Right ventricle myocardium inferior (tissue), 1 donor: Measurements from ENCODE around the gene ADAMTS6. TPM values are rescaled to one million over a fixed set of nuclear protein-coding genes. Genes with fewer than 3 reads are reported as not detected.
A peak's percentile ranks its signal among the peaks of the same experiment; 100 is the strongest.
"Not testable (repeated sequence)": the region's sequence is repeated elsewhere in the genome, so short reads cannot be mapped to it uniquely, and the experiment has no call there.

Source experiments
- ATAC-seq: fragments of 200-7000 bp; cut with Tn5 transposase; one replicate; pipeline ENCODE4 v1.9.1; 2020; ENCODE audit warnings: mild to moderate bottlenecking, moderate library complexity
- DNase-seq: peaks from one replicate; pipeline ENCODE4 v3.0.0; 2021; ENCODE audit errors: missing footprints
- intact Hi-C: fragments of 100-400 bp; cut with DNase I; formaldehyde crosslinking; loops from one replicate; pipeline ENCODE4 v1.11.0; 2022
- long read RNA-seq: library from polyadenylated mRNA; unstranded; transcript quantifications from one replicate; pipeline ENCODE4 v2.0.0, GENCODE V29; 2021
- total RNA-seq: library from RNA; stranded (reverse); fragmentation: NEBNext Ultra II Directional; extraction: Animal tissue kit (Norgen Biotek cat#: 25700); gene quantifications from one replicate; pipeline ENCODE4 v1.2.1, GENCODE V29; 2021
- donor health status: DM: no; HTN: yes; CAD: no; lungs with severe emphysema.

Gene ADAMTS6
- total RNA-seq = 0.73 TPM
- long read RNA-seq = 0 reads

- ATAC-seq (peak; percentile 96), DNase-seq (peak; percentile 93)
- intact Hi-C loops = loop anchor here (1.0 to 10.0 kb wide), 5 partner anchors 269 to 847 kb away; no protein-coding TSS in a partner anchor
Measured at GRCh38 chr5:65481635-65482295, at the start of gene ADAMTS6. TSS of gene ADAMTS6 (minus strand) at chr5:65481920. CDS start at chr5:65473673, 8,247 bp downstream.

- DNase-seq (no peak), ATAC-seq (no peak)
- intact Hi-C loops = no loop called here
Measured at GRCh38 chr5:65530904-65531303, 49.2 kb upstream of the ADAMTS6 start.

GRCh38 chr5:65525726-65526125 lies 44.0 kb upstream of the ADAMTS6 start:
- ATAC-seq = no peak
- intact Hi-C loops = no loop called here
- no peak for DNase-seq

- DNase-seq = no peak
- no peak for ATAC-seq
- intact Hi-C loops = no loop called here
Measured at GRCh38 chr5:65512170-65512937, 30.6 kb upstream of the ADAMTS6 start.

- intact Hi-C loops = no loop called here
- no peak for DNase-seq
- no peak for ATAC-seq
Measured at GRCh38 chr5:65508978-65509377, 27.3 kb upstream of the ADAMTS6 start.

GRCh38 chr5:65506961-65507360 lies 25.2 kb upstream of the ADAMTS6 start:
- intact Hi-C loops = no loop called here
- DNase-seq (no peak), ATAC-seq (no peak)

- no peak for DNase-seq
- intact Hi-C loops = loop anchor here (10.0 kb wide), 1 partner anchor 854 kb away; no protein-coding TSS in a partner anchor
Measured at GRCh38 chr5:65489119-65489518, 7.4 kb upstream of the ADAMTS6 start.

GRCh38 chr5:65488038-65488687 lies 6.4 kb upstream of the ADAMTS6 start:
- not testable (repeated sequence) for DNase-seq, ATAC-seq
- intact Hi-C loops = loop anchor here (10.0 kb wide), 1 partner anchor 853 kb away; no protein-coding TSS in a partner anchor

More at GRCh38 chr5:65489119-65489518, 7.4 kb upstream of the ADAMTS6 start:
- no peak for ATAC-seq

GRCh38 chr5:65486803-65487202 lies 5.1 kb upstream of the ADAMTS6 start:
- intact Hi-C loops = loop anchor here (10.0 kb wide), 1 partner anchor 852 kb away; no protein-coding TSS in a partner anchor
- DNase-seq = not testable (repeated sequence)

GRCh38 chr5:65485405-65485804 lies 3.7 kb upstream of the ADAMTS6 start:
- DNase-seq = no peak
- intact Hi-C loops = loop anchor here (10.0 kb wide), 1 partner anchor 851 kb away; no protein-coding TSS in a partner anchor
- ATAC-seq = no peak

More at GRCh38 chr5:65486803-65487202, 5.1 kb upstream of the ADAMTS6 start:
- not testable (repeated sequence) for ATAC-seq

- ATAC-seq (peak; percentile 72), DNase-seq (no peak)
- intact Hi-C loops = loop anchor here (1.0 to 10.0 kb wide), 6 partner anchors 271 to 849 kb away; no protein-coding TSS in a partner anchor
Measured at GRCh38 chr5:65483546-65484346, 2.0 kb upstream of the ADAMTS6 start.

GRCh38 chr5:65482736-65483545 lies 1.2 kb upstream of the ADAMTS6 start:
- intact Hi-C loops = loop anchor here (1.0 to 10.0 kb wide), 7 partner anchors 271 to 848 kb away; no protein-coding TSS in a partner anchor
- DNase-seq = no peak
- peak; percentile 49 for ATAC-seq

GRCh38 chr5:65482296-65482735 lies 596 bp upstream of the ADAMTS6 start:
- intact Hi-C loops = loop anchor here (1.0 to 10.0 kb wide), 5 partner anchors 270 to 848 kb away; no protein-coding TSS in a partner anchor
- no peak for DNase-seq
- ATAC-seq = no peak

- intact Hi-C loops = loop anchor here (5.0 to 10.0 kb wide), 4 partner anchors 269 to 846 kb away; no protein-coding TSS in a partner anchor
- no peak for DNase-seq
- ATAC-seq = no peak
Measured at GRCh38 chr5:65481171-65481581, 544 bp downstream of the ADAMTS6 start.

GRCh38 chr5:65480306-65480865 lies 1.3 kb downstream of the ADAMTS6 start:
- ATAC-seq (peak; percentile 20), DNase-seq (peak; percentile 82)
- intact Hi-C loops = loop anchor here (5.0 to 10.0 kb wide), 4 partner anchors 268 to 846 kb away; no protein-coding TSS in a partner anchor

GRCh38 chr5:65479527-65479926 lies 2.2 kb downstream of the ADAMTS6 start:
- no peak for DNase-seq
- no peak for ATAC-seq
- intact Hi-C loops = no loop called here

- DNase-seq (no peak), ATAC-seq (no peak)
- intact Hi-C loops = no loop called here
Measured at GRCh38 chr5:65478336-65478735, 3.4 kb downstream of the ADAMTS6 start.
